SH-SY5Y (cell line): ENCODE measurements around the gene PAPLN.

Experiments
- GATA2 ChIP-seq: IDR thresholded peaks from 2 replicates; pipeline ENCODE4 v1.6.1; 2011; ENCODE audit warnings: mild to moderate bottlenecking, low read depth, low read length
- GATA3 ChIP-seq: IDR thresholded peaks from 2 replicates; pipeline ENCODE4 v1.6.1; 2011; ENCODE audit warnings: low read depth, mild to moderate bottlenecking, low read length, moderate library complexity

PAPLN gene

GRCh38 chr14:73269729-73270531 is 32.6 kb downstream of the PAPLN start:
- TF ChIP-seq GATA3: no peak
- no peak for TF ChIP-seq GATA2

GRCh38 chr14:73272393-73272792 is 35.1 kb downstream of the PAPLN start:
- TF ChIP-seq GATA2 (no peak), GATA3 (no peak)

- TF ChIP-seq GATA3: no peak
- TF ChIP-seq GATA2: no peak
Measured at GRCh38 chr14:73273799-73274198, 36.5 kb downstream of the PAPLN start.

- TF ChIP-seq GATA3 (no peak), GATA2 (no peak)
Measured at GRCh38 chr14:73276836-73277235, 39.5 kb downstream of the PAPLN start.

- TF ChIP-seq GATA2: no peak
- no peak for TF ChIP-seq GATA3
Measured at GRCh38 chr14:73277376-73277775, 40.1 kb downstream of the PAPLN start.

GRCh38 chr14:73280903-73281302 is 43.6 kb downstream of the PAPLN start:
- no peak for TF ChIP-seq GATA3
- TF ChIP-seq GATA2: no peak

- TF ChIP-seq GATA2 (no peak), GATA3 (no peak)
Measured at GRCh38 chr14:73283608-73284379, 46.5 kb downstream of the PAPLN start.

GRCh38 chr14:73285979-73286378 is 48.7 kb downstream of the PAPLN start:
- TF ChIP-seq GATA3 (no peak), GATA2 (no peak)

- TF ChIP-seq GATA3 (no peak), GATA2 (no peak)
Measured at GRCh38 chr14:73286598-73286997, 49.3 kb downstream of the PAPLN start.

GRCh38 chr14:73287071-73287470 is 49.8 kb downstream of the PAPLN start:
- TF ChIP-seq GATA3 (no peak), GATA2 (no peak)

GRCh38 chr14:73289308-73289707 is 52.0 kb downstream of the PAPLN start:
- no peak for TF ChIP-seq GATA2
- no peak for TF ChIP-seq GATA3

- TF ChIP-seq GATA3: no peak
- TF ChIP-seq GATA2: no peak
Measured at GRCh38 chr14:73289729-73290128, 52.4 kb downstream of the PAPLN start.

GRCh38 chr14:73290279-73290678 is 53.0 kb downstream of the PAPLN start:
- TF ChIP-seq GATA3 (no peak), GATA2 (no peak)

- TF ChIP-seq GATA2 (no peak), GATA3 (no peak)
Measured at GRCh38 chr14:73293782-73294781, 56.8 kb downstream of the PAPLN start.
